ENCODE data around the gene ESRRA. TPM values are rescaled to one million over a fixed set of nuclear protein-coding genes. Genes with fewer than 3 reads are reported as not detected.

The ESRRA gene
- total and polyA plus RNA-seq, 2 of the 13 experiments (the other 11 are each of a cell fraction or from before 2014, with no cell fraction given): 18.1 to 36.3 TPM

- Histone ChIP-seq H3K27me3 (ENCODE audit: control insufficient read depth in 1 of 2, insufficient read depth in 2 of 2, low read length in 2 of 2) (no peaks in the 10 kb centered on the region; a peak in 1 of 5 replicates), H3K4me2 (ENCODE audit: low read depth, low read length) (no peak overlapping the region), H3K9me3 (ENCODE audit: low read length) (no peaks in the 10 kb centered on the region), H3K4me3 (replicated peaks in 1 of 3; ENCODE audit: insufficient read depth in 1 of 3, low read depth in 2 of 3, low read length in 3 of 3) (no peak overlapping the region), H3K79me2 (ENCODE audit: insufficient read depth, low read length) (peaks cover 15% of the 10 kb centered on the region), H3K27ac (ENCODE audit: extremely low read length, insufficient read depth, low read length) (no peak overlapping the region), H3K4me1 (ENCODE audit: insufficient read depth, low read length) (peaks cover 34% of the 10 kb centered on the region), H4K20me1 (ENCODE audit: insufficient read depth, low read length) (no peaks in the 10 kb centered on the region), H3K9ac (ENCODE audit: insufficient read depth, low read depth, low read length) (no peak overlapping the region), H3K36me3 (replicated peaks in 1 of 2; ENCODE audit: control insufficient read depth in 1 of 2, insufficient read depth in 2 of 2, low read length in 2 of 2) (peaks cover 0 to 18% of the 10 kb centered on the region in 2 experiments; a peak in 2 of 5 replicates), H2AFZ (ENCODE audit: low read length) (no peak overlapping the region)
- DNase-seq (ENCODE audit: low spot score): no peak
- intact Hi-C loops (cut with micrococcal nuclease; ENCODE audit: unreplicated experiment) (no loop called here), in situ Hi-C loops (cut with HindIII; ENCODE audit: extremely low pct_ligation_motif_present, low pct_unique_long_range_greater_than_20kb) (no loop called here)
- ChIA-PET CTCF (ENCODE audit: low intra/inter-chr PET ratio, low total read pairs) (no interaction called here), POLR2A (interaction anchor here (4.5 kb wide), 1 partner anchor 8 kb away, joined by 103 read pairs; the partner anchor contains the start of gene ESRRA)
- no TSS peak for BruUV-seq (replicated peaks)
- 90% methylated on average over 11 of the region's 19 CpGs for WGBS (ENCODE audit: low lambda C conversion rate)
- ATAC-seq: no peak
- FAIRE-seq: no peak
- no peak for TF ChIP-seq ZNF318 (CRISPR knock-in tag; IDR thresholded peaks at IDR 0.05)
- TF ChIP-seq ZNF264 (CRISPR knock-in tag; IDR thresholded peaks at IDR 0.05): no peak
- no peak for TF ChIP-seq ETS1 (CRISPR knock-in tag; IDR thresholded peaks at IDR 0.05)
- no peak for TF ChIP-seq ZNF414 (CRISPR knock-in tag; IDR thresholded peaks at IDR 0.05)
- peak; percentile 5; the same call in 1 of the 2 replicates for TF ChIP-seq MYC (CRISPR knock-in tag; IDR thresholded peaks at IDR 0.05; ENCODE audit: borderline replicate concordance)
- no peak for TF ChIP-seq ZMAT3 (CRISPR knock-in tag; conservative IDR thresholded peaks at IDR 0.05)
- TF ChIP-seq ZNF205 (CRISPR knock-in tag; IDR thresholded peaks at IDR 0.05): peak; percentile 97
- TF ChIP-seq ZBTB33 (CRISPR knock-in tag; IDR thresholded peaks at IDR 0.05): peak; percentile 73; the same call in 1 of the 2 replicates
- TF ChIP-seq, protein P1, sequence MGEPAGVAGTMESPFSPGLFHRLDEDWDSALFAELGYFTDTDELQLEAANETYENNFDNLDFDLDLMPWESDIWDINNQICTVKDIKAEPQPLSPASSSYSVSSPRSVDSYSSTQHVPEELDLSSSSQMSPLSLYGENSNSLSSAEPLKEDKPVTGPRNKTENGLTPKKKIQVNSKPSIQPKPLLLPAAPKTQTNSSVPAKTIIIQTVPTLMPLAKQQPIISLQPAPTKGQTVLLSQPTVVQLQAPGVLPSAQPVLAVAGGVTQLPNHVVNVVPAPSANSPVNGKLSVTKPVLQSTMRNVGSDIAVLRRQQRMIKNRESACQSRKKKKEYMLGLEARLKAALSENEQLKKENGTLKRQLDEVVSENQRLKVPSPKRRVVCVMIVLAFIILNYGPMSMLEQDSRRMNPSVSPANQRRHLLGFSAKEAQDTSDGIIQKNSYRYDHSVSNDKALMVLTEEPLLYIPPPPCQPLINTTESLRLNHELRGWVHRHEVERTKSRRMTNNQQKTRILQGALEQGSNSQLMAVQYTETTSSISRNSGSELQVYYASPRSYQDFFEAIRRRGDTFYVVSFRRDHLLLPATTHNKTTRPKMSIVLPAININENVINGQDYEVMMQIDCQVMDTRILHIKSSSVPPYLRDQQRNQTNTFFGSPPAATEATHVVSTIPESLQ (CRISPR knock-in tag; conservative IDR thresholded peaks at IDR 0.05): no peak
These were observed 9.0 kb downstream of the ESRRA start for GRCh38 chr11:64314146-64314804.
